ENCODE results near the gene JARID2.

The JARID2 gene

GRCh38 chr6:15535495-15536197 is 289.8 kb downstream of the JARID2 start:
- no peak overlapping the region for H3K14ac ChIP-seq (ENCODE audit: low read length)
- H3K27me3 ChIP-seq (ENCODE audit: control insufficient read depth in 3 of 3, insufficient read depth in 3 of 3, low read depth in 1 of 3, low read length in 3 of 3), result no peaks in the 10 kb centered on the region
- no peak overlapping the region for H2BK120ac ChIP-seq (ENCODE audit: low read depth, low read length)
- H3K79me1 ChIP-seq (ENCODE audit: low read depth, low read length), result no peaks in the 10 kb centered on the region
- no peak overlapping the region for H3K4ac ChIP-seq (ENCODE audit: low read length)
- no peak overlapping the region for H2AFZ ChIP-seq (ENCODE audit: low read length)
- no peak for DNase-seq (ENCODE audit: low spot score)
- H3K4me2 ChIP-seq (ENCODE audit: insufficient read depth, low read length, poor library complexity, severe bottlenecking), result no peak overlapping the region
- no peak overlapping the region for H3K18ac ChIP-seq (ENCODE audit: low read length)
- H2BK5ac ChIP-seq (ENCODE audit: low read length), result no peak overlapping the region
- no peak overlapping the region for H3K4me3 ChIP-seq (ENCODE audit: low read length in 2 of 2)
- H3K36me3 ChIP-seq (replicated peaks in 1 of 2; ENCODE audit: control insufficient read depth in 2 of 2, insufficient read depth in 2 of 2, low read length in 2 of 2), result no peaks in the 10 kb centered on the region
- H2BK12ac ChIP-seq (ENCODE audit: low read length), result no peak overlapping the region
- no peak overlapping the region for H3K9ac ChIP-seq (ENCODE audit: low read depth, low read length, poor library complexity)
- no peak overlapping the region for H3K27ac ChIP-seq (replicated peaks; ENCODE audit: low read length)
- no peak overlapping the region for H4K8ac ChIP-seq (ENCODE audit: low read depth, low read length)
- no peak overlapping the region for H2BK15ac ChIP-seq (ENCODE audit: low read length)
- no peak overlapping the region for H4K91ac ChIP-seq (ENCODE audit: low read depth, low read length, poor library complexity)
- no peak overlapping the region for H3K23ac ChIP-seq (ENCODE audit: low read depth, low read length, poor library complexity)
- H3K4me1 ChIP-seq (ENCODE audit: control insufficient read depth in 2 of 2, insufficient read depth in 1 of 2, low read depth in 1 of 2, low read length in 2 of 2), result no peaks in the 10 kb centered on the region
- H3K9me3 ChIP-seq (replicated peaks in 1 of 2; ENCODE audit: control insufficient read depth in 2 of 2, insufficient read depth in 1 of 2, low read depth in 1 of 2, low read length in 2 of 2), result peaks cover 0 to 3% of the 10 kb centered on the region in 2 donors
- WGBS, 2 donors (ENCODE audit: extremely low coverage in 2 of 2, insufficient read length in 2 of 2, insufficient replicate concordance in 1 of 2), result no CpG with 5 or more reads among the region's 3 CpGs
- H2AK5ac ChIP-seq (ENCODE audit: low read depth, low read length), result no peak overlapping the region

DNA sequence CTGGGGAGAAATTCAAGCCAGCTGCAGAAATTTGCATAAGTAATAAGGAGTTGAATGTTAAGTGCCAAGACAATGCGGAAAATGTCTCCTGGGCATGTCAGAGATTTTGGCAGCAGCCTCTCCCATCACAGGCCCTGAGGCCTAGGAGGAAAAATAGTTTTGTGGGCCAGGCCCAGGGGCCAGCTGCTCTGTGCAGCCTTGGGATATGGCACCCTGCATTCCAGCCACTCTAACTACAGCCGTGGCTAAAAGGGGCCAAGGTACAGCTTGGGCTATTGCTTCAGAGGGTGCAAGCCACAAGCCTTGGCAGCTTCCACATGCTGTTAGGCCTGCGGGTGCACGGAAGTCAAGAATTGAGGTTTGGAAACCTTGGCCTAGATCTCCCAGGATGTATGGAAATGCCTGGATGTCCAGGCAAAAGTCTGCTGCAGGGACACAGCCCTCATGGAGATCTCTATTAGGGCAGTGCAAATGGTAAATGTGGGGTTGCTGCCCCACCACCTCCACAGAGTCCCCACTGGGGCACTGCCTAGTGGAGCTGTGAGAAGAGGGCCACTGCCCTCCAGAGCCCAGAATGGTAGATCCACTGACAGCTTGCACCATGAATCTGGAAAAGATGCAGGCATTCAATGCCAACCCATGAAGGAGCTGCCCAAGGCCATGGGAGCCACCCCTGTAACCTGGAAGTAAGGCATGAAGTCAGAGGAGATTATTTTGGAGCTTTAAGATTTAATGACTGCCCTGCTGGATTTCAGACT is 290.5 kb downstream of the JARID2 start:
- Histone ChIP-seq H2AFZ (ENCODE audit: low read length) (no peak overlapping the region), H3K9ac (ENCODE audit: low read depth, low read length, poor library complexity) (no peak overlapping the region), H3K4me3 (ENCODE audit: low read length in 2 of 2) (no peak overlapping the region), H3K27me3 (ENCODE audit: control insufficient read depth in 3 of 3, insufficient read depth in 3 of 3, low read depth in 1 of 3, low read length in 3 of 3) (no peaks in the 10 kb centered on the region), H2AK5ac (ENCODE audit: low read depth, low read length) (no peak overlapping the region), H2BK120ac (ENCODE audit: low read depth, low read length) (no peak overlapping the region), H3K27ac (replicated peaks; ENCODE audit: low read length) (no peak overlapping the region), H4K8ac (ENCODE audit: low read depth, low read length) (no peak overlapping the region), H2BK15ac (ENCODE audit: low read length) (no peak overlapping the region), H3K4me1 (ENCODE audit: control insufficient read depth in 2 of 2, insufficient read depth in 1 of 2, low read depth in 1 of 2, low read length in 2 of 2) (no peaks in the 10 kb centered on the region), H3K4ac (ENCODE audit: low read length) (no peak overlapping the region), H4K91ac (ENCODE audit: low read depth, low read length, poor library complexity) (no peak overlapping the region), H2BK5ac (ENCODE audit: low read length) (no peak overlapping the region), H3K36me3 (replicated peaks in 1 of 2; ENCODE audit: control insufficient read depth in 2 of 2, insufficient read depth in 2 of 2, low read length in 2 of 2) (no peaks in the 10 kb centered on the region), H3K79me1 (ENCODE audit: low read depth, low read length) (no peaks in the 10 kb centered on the region), H3K4me2 (ENCODE audit: insufficient read depth, low read length, poor library complexity, severe bottlenecking) (no peak overlapping the region), H3K23ac (ENCODE audit: low read depth, low read length, poor library complexity) (no peak overlapping the region), H3K18ac (ENCODE audit: low read length) (peak overlapping the region; percentile 30), H3K14ac (ENCODE audit: low read length) (no peak overlapping the region), H2BK12ac (ENCODE audit: low read length) (no peak overlapping the region), H3K9me3 (replicated peaks in 1 of 2; ENCODE audit: control insufficient read depth in 2 of 2, insufficient read depth in 1 of 2, low read depth in 1 of 2, low read length in 2 of 2) (peaks cover 0 to 3% of the 10 kb centered on the region in 2 donors)
- WGBS, 2 donors (ENCODE audit: extremely low coverage in 2 of 2, insufficient read length in 2 of 2, insufficient replicate concordance in 1 of 2), result no CpG with 5 or more reads among the region's 4 CpGs
- DNase-seq (ENCODE audit: low spot score), result no peak

- H2AK5ac ChIP-seq (ENCODE audit: low read depth, low read length), result no peak overlapping the region
- no peaks in the 10 kb centered on the region for H3K27me3 ChIP-seq (ENCODE audit: control insufficient read depth in 3 of 3, insufficient read depth in 3 of 3, low read depth in 1 of 3, low read length in 3 of 3)
Observed at GRCh38 chr6:15538106-15538505, 292.2 kb downstream of the JARID2 start.

DNA sequence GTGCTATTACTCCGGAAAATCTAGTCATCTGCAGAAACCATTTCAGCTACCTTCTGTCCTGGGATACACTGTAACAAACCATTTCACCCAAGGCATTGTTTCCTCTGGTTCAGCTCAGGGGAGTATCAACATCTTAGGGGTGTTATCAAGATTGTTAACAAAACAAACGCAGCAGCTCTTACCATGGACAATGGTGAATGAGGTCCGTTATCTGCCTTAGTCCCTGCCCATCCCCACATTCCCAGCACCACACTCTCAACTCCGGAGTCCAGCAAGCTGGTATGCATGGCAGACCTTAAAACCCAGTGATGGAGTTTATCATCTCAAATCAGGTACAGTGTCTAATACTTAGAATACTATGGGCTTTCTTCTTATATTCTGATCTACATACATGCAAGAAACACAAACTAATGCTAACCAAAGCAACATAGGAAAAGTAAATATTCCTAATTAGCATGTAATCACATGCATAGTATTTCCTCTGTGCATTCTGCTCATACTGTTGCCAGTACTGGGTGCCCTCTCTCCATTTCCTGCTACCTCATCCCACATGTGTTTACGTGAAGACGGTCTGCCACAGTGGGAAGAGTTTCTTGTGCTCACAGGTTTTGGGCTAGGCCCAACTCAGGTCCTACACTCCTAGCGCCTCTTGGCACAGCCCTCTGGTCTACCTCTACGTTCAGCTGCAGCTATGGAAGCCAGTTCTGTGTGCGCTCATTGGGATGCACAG is 293.1 kb downstream of the JARID2 start:
- H3K4me3 ChIP-seq (ENCODE audit: low read length in 2 of 2), result peak overlapping the region in 1 of 2 donors; percentile 0
- no peak overlapping the region for H3K27ac ChIP-seq (replicated peaks; ENCODE audit: low read length)
- WGBS, 2 donors (ENCODE audit: extremely low coverage in 2 of 2, insufficient read length in 2 of 2, insufficient replicate concordance in 1 of 2), result no CpG with 5 or more reads among the region's 9 CpGs

More at GRCh38 chr6:15538106-15538505, 292.2 kb downstream of the JARID2 start:
- no peak overlapping the region for H3K9ac ChIP-seq (ENCODE audit: low read depth, low read length, poor library complexity)
- H3K18ac ChIP-seq (ENCODE audit: low read length), result no peak overlapping the region
- no peak overlapping the region for H3K23ac ChIP-seq (ENCODE audit: low read depth, low read length, poor library complexity)
- H2BK5ac ChIP-seq (ENCODE audit: low read length), result no peak overlapping the region
- no peak overlapping the region for H2AFZ ChIP-seq (ENCODE audit: low read length)
- no peak overlapping the region for H2BK12ac ChIP-seq (ENCODE audit: low read length)
- H3K14ac ChIP-seq (ENCODE audit: low read length), result no peak overlapping the region
- no peak overlapping the region for H2BK15ac ChIP-seq (ENCODE audit: low read length)
- peaks cover 0 to 3% of the 10 kb centered on the region in 2 donors for H3K9me3 ChIP-seq (replicated peaks in 1 of 2; ENCODE audit: control insufficient read depth in 2 of 2, insufficient read depth in 1 of 2, low read depth in 1 of 2, low read length in 2 of 2)
- H2BK120ac ChIP-seq (ENCODE audit: low read depth, low read length), result no peak overlapping the region
- WGBS, 2 donors (ENCODE audit: extremely low coverage in 2 of 2, insufficient read length in 2 of 2, insufficient replicate concordance in 1 of 2), result no CpG with 5 or more reads among the region's 5 CpGs
- no peaks in the 10 kb centered on the region for H3K79me1 ChIP-seq (ENCODE audit: low read depth, low read length)
- H3K4ac ChIP-seq (ENCODE audit: low read length), result no peak overlapping the region
- H3K4me1 ChIP-seq (ENCODE audit: control insufficient read depth in 2 of 2, insufficient read depth in 1 of 2, low read depth in 1 of 2, low read length in 2 of 2), result no peaks in the 10 kb centered on the region
- H3K4me3 ChIP-seq (ENCODE audit: low read length in 2 of 2), result no peak overlapping the region
- no peaks in the 10 kb centered on the region for H3K36me3 ChIP-seq (replicated peaks in 1 of 2; ENCODE audit: control insufficient read depth in 2 of 2, insufficient read depth in 2 of 2, low read length in 2 of 2)
- H3K4me2 ChIP-seq (ENCODE audit: insufficient read depth, low read length, poor library complexity, severe bottlenecking), result no peak overlapping the region
- no peak overlapping the region for H3K27ac ChIP-seq (replicated peaks; ENCODE audit: low read length)
- no peak for DNase-seq (ENCODE audit: low spot score)
- H4K91ac ChIP-seq (ENCODE audit: low read depth, low read length, poor library complexity), result no peak overlapping the region
- H4K8ac ChIP-seq (ENCODE audit: low read depth, low read length), result no peak overlapping the region

More for the DNA sequence above, 293.1 kb downstream of the JARID2 start:
- Histone ChIP-seq H2AK5ac (ENCODE audit: low read depth, low read length) (no peak overlapping the region), H3K18ac (ENCODE audit: low read length) (no peak overlapping the region), H3K9me3 (replicated peaks in 1 of 2; ENCODE audit: control insufficient read depth in 2 of 2, insufficient read depth in 1 of 2, low read depth in 1 of 2, low read length in 2 of 2) (peaks cover under 1 to 3% of the 10 kb centered on the region in 2 donors), H3K36me3 (replicated peaks in 1 of 2; ENCODE audit: control insufficient read depth in 2 of 2, insufficient read depth in 2 of 2, low read length in 2 of 2) (no peaks in the 10 kb centered on the region), H2BK5ac (ENCODE audit: low read length) (no peak overlapping the region), H3K4me1 (ENCODE audit: control insufficient read depth in 2 of 2, insufficient read depth in 1 of 2, low read depth in 1 of 2, low read length in 2 of 2) (no peaks in the 10 kb centered on the region), H3K27me3 (ENCODE audit: control insufficient read depth in 3 of 3, insufficient read depth in 3 of 3, low read depth in 1 of 3, low read length in 3 of 3) (no peaks in the 10 kb centered on the region), H2BK12ac (ENCODE audit: low read length) (no peak overlapping the region), H3K4ac (ENCODE audit: low read length) (no peak overlapping the region), H4K8ac (ENCODE audit: low read depth, low read length) (no peak overlapping the region), H2BK120ac (ENCODE audit: low read depth, low read length) (no peak overlapping the region), H2BK15ac (ENCODE audit: low read length) (no peak overlapping the region), H3K14ac (ENCODE audit: low read length) (no peak overlapping the region), H3K4me2 (ENCODE audit: insufficient read depth, low read length, poor library complexity, severe bottlenecking) (no peak overlapping the region), H3K79me1 (ENCODE audit: low read depth, low read length) (no peaks in the 10 kb centered on the region), H2AFZ (ENCODE audit: low read length) (no peak overlapping the region), H3K9ac (ENCODE audit: low read depth, low read length, poor library complexity) (no peak overlapping the region), H3K23ac (ENCODE audit: low read depth, low read length, poor library complexity) (no peak overlapping the region), H4K91ac (ENCODE audit: low read depth, low read length, poor library complexity) (no peak overlapping the region)
- DNase-seq (ENCODE audit: low spot score), result no peak

Data from neuronal stem cell (in vitro differentiated cells).